NCI-H82 (cell line): ENCODE measurements around the gene MAP3K14.
"Not testable (repeated sequence)": the region's sequence is repeated elsewhere in the genome, so short reads cannot be mapped to it uniquely, and the experiment has no call there.

ENCODE experiments used
- DNase-seq: peaks from one replicate; lab custom pipeline; 2025; lab: John Stamatoyannopoulos, UW

Gene MAP3K14

DNA sequence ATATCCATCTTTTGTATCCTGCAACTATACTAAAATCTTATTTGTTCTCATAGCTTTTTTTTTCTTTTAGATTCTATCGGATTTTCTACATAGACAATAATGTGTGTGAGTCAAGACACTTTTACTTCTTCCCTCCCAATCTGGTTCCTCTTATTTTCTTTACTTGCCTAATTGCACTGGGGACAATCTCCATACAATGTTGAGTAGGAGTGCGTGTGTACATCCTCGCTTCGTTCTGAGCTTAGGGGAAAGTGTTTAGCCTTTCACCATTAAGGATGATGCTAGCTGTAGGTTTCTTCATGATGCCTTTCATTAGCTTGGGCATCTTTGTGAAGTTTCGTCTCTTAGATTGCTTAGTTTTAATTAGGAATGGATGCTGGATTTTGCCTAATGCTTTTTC, 57.8 kb downstream of the MAP3K14 start:
- no peak for DNase-seq

- DNase-seq: no peak
These were observed 59.7 kb downstream of the MAP3K14 start for GRCh38 chr17:45257115-45257514.

DNA sequence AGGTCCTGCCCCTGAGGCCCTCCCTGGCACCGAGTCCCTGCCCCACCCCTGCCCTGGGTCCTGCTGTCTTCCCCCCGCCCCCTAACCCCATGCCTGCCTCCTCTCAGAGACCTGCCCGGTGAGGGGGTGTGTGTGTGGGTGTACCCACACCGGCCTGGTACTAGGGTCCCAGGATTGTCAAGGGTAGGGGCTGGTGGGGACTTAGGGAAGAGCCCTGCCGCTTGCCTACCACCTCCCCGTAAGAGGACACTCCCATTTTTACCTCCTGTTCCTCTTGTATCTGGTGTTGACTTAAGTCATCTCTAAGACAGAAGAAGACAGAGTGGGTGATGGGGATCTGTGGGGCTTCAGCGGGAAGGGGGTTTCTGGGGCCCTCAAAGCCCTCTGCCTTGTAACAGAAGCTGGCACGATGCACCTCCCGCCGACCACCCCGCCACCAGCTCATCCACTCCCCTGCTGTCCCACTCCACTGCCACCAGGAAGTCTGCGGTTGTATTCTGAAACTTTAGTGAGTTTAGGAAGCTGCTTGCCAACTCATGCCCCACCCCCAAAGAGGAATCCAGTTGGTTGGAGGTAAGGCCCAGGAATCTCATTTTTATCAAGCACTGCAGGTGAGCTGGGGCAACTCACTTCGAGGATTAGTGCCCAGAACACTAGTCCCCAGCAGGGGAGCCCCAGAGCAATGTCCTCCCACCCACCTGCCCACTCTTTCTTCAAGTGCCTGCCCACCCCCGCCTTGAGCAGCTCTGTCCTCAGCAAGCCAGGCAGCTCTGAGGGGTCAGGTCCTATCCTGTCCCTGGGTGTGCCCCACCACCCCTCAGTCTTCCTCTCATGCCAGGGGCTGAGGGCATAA, 60.5 kb downstream of the MAP3K14 start:
- peak; percentile 23 for DNase-seq

DNA sequence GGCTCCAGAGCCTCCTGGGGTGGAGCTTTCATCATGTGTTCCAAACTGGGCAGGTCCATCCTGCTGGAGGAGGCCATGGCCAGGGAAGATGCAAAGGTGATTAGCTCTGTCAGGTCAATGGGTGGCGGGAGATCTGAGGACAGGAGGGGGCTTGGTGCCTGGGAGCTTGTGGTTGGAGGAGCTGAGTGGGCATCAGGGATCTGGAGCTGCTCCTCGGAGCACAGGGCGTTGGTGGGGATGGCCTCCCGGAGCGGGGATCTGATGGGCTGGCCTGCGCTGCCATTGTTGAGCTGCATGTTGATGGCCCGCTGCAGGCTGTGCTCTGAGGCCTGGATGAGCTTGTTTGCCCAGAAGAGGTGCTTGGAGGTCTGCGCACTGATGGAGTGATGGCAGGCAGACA, 61.5 kb downstream of the MAP3K14 start:
- DNase-seq: no peak

- no peak for DNase-seq
These were observed 62.9 kb downstream of the MAP3K14 start for GRCh38 chr17:45253879-45254278.

- DNase-seq: not testable (repeated sequence)
These were observed 63.6 kb downstream of the MAP3K14 start for GRCh38 chr17:45253237-45253636.

DNA sequence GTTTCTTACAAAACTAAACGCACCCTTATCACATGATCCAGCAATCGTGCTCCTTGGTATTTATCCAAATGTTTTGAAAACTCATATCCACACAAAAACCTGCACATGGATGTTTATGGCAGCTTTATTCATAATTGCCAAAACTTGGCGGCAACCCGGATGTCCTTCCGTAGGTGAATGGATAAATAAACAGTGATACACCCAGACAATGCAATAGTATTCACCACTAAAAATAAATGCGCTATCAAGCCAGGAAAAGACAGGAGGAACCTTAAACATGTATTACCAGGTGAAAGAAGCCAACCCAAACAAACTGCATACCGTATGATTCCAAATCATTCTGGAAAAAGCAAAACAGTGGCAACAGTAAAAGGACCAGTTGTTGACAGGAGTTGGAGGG, 64.9 kb downstream of the MAP3K14 start:
- DNase-seq: no peak

DNA sequence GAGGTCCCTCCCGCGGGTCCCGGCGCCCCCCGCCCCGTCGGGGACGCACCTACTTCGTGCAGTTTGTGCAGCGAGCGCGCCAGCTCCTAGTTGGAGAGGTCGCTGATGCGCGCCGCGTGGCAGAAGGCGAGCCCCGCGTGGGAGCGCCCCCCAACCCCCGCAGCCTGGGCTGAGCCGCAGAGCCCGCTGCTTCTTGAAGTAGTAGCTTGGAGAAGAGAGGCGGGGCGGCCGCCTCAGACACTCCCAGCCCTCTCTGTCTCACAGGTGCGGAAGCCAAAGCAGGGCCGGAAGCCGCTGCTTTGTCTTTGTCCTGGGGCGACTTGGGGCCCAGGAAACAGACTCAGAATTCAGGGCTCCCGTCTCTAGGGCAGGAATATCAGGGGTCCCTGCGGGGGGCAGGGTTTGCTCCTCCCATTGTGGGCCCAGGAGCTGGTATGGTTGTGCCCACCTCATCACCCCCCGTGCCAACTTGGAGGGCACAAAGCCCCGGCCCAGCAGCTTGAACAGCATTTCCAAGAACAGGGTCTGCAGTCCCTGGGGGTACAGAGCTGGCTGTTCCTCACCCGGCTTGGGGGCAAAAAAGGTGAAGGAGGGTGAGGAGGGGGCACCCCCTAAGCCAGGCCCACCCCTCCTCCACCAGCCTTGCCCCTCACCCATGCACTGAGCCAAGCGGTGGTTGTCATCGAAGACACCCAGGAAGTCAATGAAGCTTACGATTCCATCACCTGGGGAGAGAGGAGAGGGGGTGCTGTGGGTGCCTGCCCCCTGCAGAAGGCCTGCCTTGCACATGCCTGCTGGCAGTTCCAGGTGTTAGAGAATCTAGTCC, 68.5 kb downstream of the MAP3K14 start:
- peak; percentile 74 for DNase-seq

DNA sequence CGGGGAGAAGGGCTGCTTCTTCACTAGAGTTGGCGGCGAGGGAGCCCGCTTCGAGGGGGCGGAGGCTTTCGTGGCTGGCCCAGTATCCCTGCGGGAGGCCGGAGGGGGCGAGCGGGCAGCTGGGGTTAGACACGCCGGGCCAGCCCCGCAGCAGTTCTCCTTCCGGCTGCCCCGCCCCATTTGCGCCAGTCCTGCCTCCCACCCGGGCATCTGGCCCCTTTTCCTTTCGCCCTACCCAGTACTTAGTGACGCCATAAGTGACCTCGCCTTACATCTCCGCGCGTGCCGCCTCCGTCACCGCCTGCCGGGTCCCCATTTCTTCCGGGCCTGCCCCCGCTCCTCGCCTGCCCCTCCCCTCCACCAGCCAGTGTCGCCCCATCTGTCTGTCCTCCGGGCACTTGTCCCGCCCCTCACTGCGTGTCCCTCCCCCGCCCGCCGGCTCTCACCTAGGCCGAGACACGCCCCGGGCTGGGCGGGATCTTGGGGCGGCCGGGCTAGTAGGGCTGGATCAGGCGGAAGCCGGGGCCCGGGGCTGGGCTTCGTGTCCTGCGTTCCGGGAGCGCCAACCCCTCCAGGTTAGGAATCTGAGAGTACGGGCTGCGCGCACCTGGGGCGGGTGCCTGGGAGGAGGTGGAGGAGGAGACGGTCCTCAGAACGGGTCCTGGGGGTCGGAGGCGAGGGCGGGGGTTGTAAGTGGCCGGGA, 69.2 kb downstream of the MAP3K14 start:
- DNase-seq: peak; percentile 99

- peak; percentile 81 for DNase-seq
These were observed 69.9 kb downstream of the MAP3K14 start for GRCh38 chr17:45246861-45247428.

DNA sequence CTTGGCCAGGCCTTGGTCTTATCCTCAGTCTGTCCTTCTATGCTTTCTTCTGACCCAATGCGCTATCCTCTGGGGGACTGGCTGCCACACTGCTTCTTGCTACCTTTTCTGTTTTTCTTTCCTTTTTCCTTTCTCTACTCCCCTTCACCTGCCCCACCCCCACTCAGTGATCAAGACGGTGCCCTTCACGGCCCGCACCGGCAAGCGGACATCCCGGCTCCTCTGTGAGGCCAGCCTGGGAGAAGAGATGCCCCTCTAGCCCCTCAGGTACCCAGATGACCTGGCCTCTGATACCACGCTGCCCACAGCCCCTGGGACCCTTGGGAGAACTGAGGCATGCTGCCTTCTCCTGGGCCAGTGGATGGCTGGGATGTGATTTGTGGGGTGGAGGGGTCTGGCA, 70.5 kb downstream of the MAP3K14 start:
- no peak for DNase-seq

- no peak for DNase-seq
These were observed 71.8 kb downstream of the MAP3K14 start for GRCh38 chr17:45244725-45245656.

DNA sequence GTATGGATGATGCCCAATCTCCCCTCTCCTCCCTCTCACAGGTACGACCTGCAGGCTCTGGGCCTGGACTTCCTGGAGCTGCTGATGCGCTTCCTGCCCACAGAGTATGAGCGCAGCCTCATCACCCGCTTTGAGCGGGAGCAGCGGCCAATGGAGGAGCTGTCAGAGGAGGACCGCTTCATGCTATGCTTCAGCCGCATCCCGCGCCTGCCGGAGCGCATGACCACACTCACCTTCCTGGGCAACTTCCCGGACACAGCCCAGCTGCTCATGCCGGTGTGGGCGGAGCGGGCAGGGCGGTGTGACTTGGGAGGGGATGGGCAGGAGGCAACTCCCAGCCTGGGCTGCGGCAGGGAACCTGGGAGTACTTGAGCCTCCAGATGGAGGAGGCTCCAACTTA, 73.1 kb downstream of the MAP3K14 start:
- no peak for DNase-seq

DNA sequence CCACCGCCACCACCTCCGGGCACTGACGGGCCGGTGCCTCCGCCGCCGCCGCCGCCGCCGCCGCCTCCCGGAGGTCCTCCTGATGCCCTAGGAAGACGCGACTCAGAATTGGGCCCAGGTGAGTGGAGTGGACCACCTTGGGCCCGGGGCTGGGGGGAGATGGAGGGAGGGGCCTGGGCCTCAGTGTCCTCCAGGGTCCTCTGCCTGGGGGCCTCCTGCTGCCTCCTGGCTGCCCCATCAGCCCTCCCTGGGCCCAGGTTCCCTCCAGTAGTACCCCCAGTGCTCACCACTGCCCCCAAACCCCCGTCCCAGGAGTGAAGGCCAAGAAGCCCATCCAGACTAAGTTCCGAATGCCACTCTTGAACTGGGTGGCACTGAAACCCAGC, 74.8 kb downstream of the MAP3K14 start:
- no peak for DNase-seq

DNA sequence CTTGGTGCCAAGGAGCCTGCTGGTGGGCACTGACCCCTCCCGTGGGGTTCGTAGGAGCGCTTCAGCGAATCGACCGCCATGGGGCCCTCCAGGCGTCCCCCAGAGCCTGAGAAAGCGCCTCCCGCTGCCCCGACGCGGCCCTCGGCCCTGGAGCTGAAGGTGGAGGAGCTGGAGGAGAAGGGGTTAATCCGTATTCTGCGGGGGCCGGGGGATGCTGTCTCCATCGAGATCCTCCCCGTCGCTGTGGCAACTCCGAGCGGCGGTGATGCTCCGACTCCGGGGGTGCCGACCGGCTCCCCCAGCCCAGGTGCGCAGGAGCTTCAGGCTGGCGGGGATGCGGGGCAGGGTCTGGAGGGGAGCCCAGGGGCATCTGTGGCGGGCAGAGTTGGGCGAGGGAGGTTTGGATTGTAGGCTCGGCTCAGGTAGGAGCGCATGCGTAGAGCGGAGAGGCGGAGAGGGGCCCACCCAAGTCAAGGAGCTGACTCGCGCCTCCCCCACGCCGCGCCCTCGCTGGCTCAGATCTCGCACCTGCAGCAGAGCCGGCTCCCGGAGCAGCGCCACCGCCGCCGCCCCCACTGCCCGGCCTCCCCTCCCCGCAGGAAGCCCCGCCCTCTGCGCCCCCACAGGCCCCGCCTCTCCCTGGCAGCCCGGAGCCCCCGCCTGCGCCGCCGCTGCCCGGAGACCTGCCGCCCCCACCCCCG, 75.3 kb downstream of the MAP3K14 start:
- DNase-seq: peak; percentile 47

GRCh38 chr17:45240905-45241327, 75.9 kb downstream of the MAP3K14 start:
- DNase-seq: no peak

DNA sequence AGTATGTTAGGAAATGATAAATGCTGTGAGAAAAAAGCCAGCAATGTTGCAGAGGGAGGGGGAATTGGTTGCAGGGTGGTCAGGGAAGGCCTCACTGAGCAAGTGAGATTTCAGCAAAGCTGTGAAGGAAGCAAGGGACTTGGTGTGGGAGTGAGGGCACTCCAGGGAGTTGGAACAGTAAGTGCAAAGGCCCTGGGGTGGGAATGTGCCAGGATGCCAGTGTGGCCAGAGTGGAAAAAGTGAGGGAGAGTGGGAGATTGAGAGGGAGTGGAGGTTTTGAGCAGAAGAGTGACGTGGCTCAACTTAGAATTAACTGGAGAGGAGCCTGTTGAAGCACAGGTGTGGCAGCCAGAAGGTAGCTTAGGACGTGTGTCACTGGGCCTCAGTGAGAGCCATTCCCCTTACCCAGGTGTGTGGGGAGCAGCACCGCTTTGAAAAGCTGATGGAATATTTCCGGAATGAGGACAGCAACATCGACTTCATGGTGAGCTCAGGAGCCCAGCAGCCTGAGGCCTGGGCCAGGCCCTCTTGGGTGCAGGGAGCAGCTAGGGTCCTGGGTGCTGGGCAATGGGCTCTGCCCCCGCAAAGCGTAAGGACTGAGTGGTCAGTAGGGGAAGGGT, 78.6 kb downstream of the MAP3K14 start:
- DNase-seq: no peak

DNA sequence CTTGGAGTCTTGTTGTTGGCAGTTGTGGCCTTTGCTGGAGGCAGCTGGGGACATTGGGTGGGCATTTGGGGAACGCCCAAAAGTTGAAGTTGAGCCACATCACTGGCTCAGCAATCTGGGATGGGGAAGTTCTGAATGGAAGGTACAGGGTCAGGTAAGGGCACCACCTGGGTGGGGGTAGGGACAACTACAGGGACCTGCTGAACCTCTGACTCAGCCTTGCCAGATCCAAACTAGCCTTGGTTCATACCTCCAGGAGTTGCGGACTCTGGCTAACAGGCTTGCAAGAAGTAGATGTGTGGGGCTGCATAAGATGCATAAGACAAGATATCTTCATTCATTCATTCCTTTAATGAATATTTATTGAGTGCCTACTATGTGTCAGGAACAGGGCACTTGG, 79.1 kb downstream of the MAP3K14 start:
- no peak for DNase-seq

- DNase-seq: no peak
These were observed 80.6 kb downstream of the MAP3K14 start for GRCh38 chr17:45236282-45236606.
